Amniotic stem cell (primary cell): ENCODE data around the gene DENND10.
"Not testable (repeated sequence)": the region's sequence is repeated elsewhere in the genome, so short reads cannot be mapped to it uniquely, and the experiment has no call there.

Experiments used
- DNase-seq: peaks from one replicate; lab custom pipeline; 2025; lab: John Stamatoyannopoulos, UW

DENND10 gene, protein sequence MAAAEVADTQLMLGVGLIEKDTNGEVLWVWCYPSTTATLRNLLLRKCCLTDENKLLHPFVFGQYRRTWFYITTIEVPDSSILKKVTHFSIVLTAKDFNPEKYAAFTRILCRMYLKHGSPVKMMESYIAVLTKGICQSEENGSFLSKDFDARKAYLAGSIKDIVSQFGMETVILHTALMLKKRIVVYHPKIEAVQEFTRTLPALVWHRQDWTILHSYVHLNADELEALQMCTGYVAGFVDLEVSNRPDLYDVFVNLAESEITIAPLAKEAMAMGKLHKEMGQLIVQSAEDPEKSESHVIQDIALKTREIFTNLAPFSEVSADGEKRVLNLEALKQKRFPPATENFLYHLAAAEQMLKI

GRCh38 chr10:119103903-119104653, at the start of gene DENND10:
Gene DENND10, plus strand, starts transcription at chr10:119104113. Its CDS starts 30 bp downstream, at chr10:119104143.
- DNase-seq, result peak; percentile 57

DNA sequence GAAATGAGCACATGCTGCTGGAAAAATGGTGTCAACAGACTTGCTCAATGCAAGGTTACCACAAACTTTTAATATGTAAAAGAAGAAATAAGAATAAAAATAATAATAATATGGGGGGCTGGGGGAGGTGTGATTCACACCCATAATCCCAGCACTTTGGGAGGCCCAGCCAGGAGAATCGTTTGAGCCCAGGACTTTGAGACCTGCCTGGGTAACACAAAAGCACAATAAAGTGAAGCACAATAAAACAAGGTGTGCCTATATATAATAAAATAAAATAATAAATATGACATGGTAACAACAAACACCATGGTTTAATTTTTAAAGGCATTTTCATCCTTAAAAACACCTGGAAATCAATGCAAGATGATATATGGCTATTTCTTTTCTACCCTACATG, 48.4 kb upstream of the DENND10 start:
- no peak for DNase-seq

DNA sequence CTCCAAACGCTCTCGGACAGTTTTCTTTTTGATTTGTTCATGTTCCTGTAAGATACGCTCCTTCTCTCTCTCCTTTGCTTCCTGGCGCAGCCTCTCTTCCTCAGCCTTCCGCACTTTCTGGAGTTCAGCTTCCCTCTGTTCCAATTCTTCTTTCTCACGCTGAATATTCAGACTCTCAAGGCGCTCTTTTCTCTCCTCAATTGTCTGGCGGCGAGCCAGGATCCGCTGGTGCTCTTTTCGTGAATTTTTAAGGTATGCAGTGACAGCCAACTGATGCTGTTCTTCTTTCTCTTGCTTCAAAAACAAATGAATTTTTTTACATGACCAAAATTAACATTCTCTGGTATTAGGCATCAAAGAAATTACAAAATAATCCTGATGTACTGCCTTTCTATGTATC, 45.9 kb upstream of the DENND10 start:
- DNase-seq, result no peak

DNA sequence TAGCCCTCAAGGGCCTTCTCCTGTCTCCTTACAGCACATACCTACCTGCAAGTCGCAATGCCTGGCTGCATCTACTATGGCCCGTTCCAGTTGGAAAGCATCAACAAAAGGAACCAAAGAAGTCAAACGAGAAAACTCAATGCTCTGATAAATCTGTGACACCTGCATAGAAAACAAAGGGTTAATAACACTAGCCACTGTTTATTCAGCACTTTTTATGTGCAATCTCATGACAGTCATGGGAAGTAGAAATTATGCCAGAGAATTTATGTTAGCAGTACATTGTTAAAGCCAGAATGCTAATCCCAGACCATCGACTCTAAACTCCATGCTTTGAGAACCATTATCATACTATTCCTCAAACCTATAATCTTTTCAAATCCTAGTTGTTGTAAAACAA, 44.4 kb upstream of the DENND10 start:
- DNase-seq, result no peak

- DNase-seq, result no peak
These were observed 43.8 kb upstream of the DENND10 start for GRCh38 chr10:119060107-119060506.

- DNase-seq, result no peak
These were observed 42.6 kb upstream of the DENND10 start for GRCh38 chr10:119061352-119061751.

DNA sequence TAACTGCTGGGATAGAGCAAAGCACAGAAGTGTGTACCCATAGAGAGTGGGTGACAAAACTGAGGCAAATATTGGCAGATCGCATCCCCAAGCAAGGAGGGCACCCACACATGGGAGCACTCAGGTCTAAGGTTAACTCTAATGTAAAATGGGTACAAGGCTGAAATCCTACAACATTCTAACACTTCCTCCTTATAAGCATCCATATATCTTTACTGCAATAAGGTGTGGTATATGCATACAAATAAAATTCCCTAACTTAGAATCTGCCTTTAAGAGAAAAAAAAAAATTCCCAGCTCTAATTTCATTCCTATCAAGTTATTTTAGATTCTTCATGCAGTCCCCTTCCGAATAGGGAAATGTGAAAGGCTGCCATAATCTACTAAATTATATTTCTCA, 42.0 kb upstream of the DENND10 start:
- DNase-seq, result no peak

- DNase-seq, result no peak
These were observed 33.3 kb upstream of the DENND10 start for GRCh38 chr10:119070395-119071165.

DNA sequence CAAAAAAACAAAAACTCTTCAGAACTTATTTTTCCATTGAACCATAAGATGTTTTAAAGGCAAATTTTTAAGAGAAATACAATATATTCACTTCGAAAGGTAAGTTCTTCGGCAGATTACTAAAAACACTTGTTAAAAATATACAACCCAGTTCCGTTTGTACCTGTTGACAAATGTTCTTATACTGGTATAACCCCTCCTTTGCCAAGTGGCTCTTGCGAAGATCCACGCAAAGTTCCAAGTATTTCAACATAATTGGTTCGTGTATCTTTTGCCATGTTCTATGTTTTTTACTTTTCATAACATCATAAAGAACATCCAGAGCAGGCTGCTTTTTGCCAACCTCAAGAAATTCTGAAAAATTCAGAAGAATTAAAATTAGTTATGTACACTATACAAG, 30.3 kb upstream of the DENND10 start:
- DNase-seq, result no peak

GRCh38 chr10:119078422-119079179, 25.3 kb upstream of the DENND10 start:
- DNase-seq, result no peak

DNA sequence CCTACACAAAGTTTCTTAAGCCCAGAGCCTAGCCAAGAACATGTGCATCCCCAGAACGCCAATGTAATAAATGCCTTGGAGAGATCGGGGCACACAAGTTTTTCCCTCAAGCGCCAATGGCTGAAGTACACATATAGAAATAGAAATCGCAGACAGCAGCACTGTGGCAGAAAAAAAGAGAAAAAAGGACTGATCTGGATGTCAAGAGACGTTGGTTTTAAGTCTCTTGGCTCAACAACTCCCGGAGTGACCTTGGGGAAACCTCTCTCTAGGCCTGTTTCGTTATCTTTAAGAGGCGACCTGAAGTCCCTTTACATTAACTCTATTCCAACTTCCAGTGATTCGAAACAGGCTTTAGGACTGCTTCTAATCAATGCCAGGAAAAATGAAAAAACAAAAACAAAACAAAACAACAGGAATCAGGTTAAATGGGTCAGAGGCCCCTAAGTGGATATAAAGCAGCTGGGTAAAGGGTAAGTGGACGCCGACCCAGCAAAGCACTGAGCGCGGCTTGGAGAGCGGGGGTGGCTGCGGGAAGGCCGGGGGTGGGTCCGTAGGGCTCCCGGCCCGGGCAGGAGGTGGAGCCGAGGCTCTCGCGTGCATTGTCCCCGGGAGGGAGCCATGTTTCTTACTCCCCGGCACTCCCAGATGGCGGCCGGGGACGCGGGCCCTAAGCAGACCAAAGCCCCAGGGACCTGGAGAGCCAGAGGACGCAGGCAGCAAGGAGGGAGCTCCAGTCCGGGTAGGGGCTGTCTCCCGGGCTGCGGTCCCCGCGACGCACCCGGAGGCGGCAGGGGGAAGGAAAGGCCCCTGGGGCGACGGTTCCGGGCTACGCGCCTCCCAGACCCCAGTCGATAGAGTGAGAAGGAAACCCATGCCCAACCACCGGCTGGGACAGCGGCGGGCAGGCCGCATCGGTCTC, 24.1 kb upstream of the DENND10 start:
- peak; percentile 61 for DNase-seq

GRCh38 chr10:119080521-119081259, 23.2 kb upstream of the DENND10 start, which contains the start of gene EIF3A:
Gene EIF3A, minus strand, starts transcription at chr10:119080817. Its CDS starts 141 bp downstream, at chr10:119080676.
- peak; percentile 79 for DNase-seq

- no peak for DNase-seq
These were observed 19.0 kb upstream of the DENND10 start for GRCh38 chr10:119084896-119085295.

DNA sequence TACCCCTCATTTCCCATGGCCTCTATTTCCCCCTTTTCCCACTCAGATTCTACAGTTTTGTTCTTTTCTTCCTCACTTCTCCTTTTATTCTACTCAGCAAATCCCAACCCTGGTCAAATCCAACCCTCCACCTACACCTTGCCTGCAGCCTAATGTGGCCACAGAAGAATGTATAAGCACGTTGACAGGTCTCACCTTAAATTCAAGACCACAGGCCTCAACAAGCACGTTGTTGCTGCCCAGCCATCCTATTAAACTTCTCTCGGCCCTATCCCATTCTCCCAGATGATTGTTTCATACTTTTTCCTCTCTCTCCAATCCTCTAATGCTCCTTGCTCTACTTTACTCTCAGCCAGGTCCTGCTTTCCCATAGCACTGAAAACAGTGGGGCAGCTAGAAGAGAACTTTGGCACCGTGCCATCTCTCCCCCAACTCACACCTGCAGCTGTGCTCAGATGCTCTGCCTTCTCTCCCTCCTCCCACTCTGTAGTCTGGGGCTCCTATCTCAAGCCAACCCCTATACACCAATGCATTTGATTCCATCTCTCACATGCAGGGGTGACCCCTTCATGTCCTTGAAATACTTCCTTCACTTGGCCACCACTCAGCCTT, 16.5 kb upstream of the DENND10 start:
- DNase-seq, result no peak

DNA sequence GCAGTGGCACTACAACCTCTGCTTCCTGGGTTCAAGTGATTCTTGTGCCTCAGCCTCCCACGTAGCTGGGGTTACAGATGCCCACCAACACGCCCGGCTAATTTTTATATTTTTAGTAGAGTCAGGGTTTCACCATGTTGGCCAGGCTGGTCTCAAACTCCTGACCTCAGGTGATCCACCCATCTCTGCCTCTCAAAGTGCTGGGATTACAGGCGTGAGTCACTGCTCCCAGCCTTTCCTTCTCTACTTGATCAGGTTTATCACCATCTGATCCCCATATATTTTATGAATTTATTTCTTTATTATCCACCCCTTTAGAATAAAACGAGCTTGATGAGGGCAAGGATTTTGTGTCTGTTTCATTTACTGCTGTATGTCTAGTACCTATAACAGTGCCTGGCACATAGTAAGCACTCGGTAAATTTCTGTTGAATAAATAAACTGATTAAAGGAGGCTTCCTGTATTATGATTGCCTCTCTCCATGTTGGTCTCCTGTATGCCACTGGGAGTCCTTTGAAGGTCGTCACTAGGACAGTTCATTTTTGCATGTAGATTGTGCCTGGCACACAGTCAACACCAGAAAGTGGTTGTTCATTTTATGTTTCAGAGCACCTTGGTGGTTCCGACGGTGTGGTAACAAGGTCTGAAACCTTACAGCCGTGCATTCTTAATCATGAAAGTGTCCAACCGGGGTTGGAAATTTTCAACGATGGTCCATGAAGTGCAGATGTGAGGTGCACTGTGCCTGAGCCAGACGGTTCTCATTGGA, 13.7 kb upstream of the DENND10 start:
- DNase-seq, result no peak

- no peak for DNase-seq
These were observed 12.9 kb upstream of the DENND10 start for GRCh38 chr10:119090968-119091367.

DNA sequence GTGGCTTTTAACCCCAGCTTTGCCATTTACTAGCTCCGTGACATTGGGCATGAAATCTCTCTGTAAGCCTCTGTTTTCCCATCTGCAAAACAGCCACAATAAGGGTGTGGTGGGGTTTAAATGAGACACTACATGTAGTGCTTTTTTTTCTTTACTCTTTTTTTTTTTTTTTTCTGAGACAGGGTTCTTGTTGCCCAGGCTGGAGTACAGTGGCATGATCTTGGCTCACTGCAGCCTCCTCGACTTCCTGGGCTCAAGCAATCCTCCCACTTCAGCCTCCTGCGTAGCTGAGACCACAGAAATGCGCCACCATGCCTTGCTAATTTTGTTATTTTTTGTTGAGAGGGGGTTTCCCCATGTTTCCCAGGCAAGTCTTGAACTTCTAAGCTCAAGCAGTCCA, 8.3 kb upstream of the DENND10 start:
- no peak for DNase-seq

GRCh38 chr10:119096641-119097415, 7.1 kb upstream of the DENND10 start:
- DNase-seq, result not testable (repeated sequence)
